Measurements from ENCODE around the gene POGLUT2.

POGLUT2 gene

GRCh38 chr13:102774214-102774568 is 24.6 kb downstream of the POGLUT2 start:
- no peak for TF ChIP-seq CTCF (IDR thresholded peaks at IDR 0.05; ENCODE audit: low read depth, low read length)
- no peak for DNase-seq (ENCODE audit: extremely low read depth, low read depth)

- DNase-seq (ENCODE audit: extremely low read depth, low read depth): peak; percentile 53
- TF ChIP-seq CTCF (IDR thresholded peaks at IDR 0.05; ENCODE audit: low read depth, low read length): no peak; the same call in 1 of the 2 replicates
These were observed 25.1 kb downstream of the POGLUT2 start, which contains the start of gene TEX30 for GRCh38 chr13:102773441-102774213. TSS of gene TEX30 (minus strand) at chr13:102773786. CDS start at chr13:102770026, 3,760 bp downstream.

- no peak for TF ChIP-seq CTCF (IDR thresholded peaks at IDR 0.05; ENCODE audit: low read depth, low read length)
- no peak for DNase-seq (ENCODE audit: extremely low read depth, low read depth)
These were observed 26.7 kb downstream of the POGLUT2 start for GRCh38 chr13:102772042-102772425.

GRCh38 chr13:102771298-102772041 is 27.3 kb downstream of the POGLUT2 start:
- TF ChIP-seq CTCF (IDR thresholded peaks at IDR 0.05; ENCODE audit: low read depth, low read length): no peak
- no peak for DNase-seq (ENCODE audit: extremely low read depth, low read depth)

- TF ChIP-seq CTCF (IDR thresholded peaks at IDR 0.05; ENCODE audit: low read depth, low read length): no peak
- DNase-seq (ENCODE audit: extremely low read depth, low read depth): no peak
These were observed 28.3 kb downstream of the POGLUT2 start for GRCh38 chr13:102770435-102770834.

GRCh38 chr13:102769679-102770078 is 29.1 kb downstream of the POGLUT2 start:
- peak; percentile 3; the same call in 1 of the 2 replicates for TF ChIP-seq CTCF (IDR thresholded peaks at IDR 0.05; ENCODE audit: low read depth, low read length)
- no peak for DNase-seq (ENCODE audit: extremely low read depth, low read depth)

- DNase-seq (ENCODE audit: extremely low read depth, low read depth): no peak
- TF ChIP-seq CTCF (IDR thresholded peaks at IDR 0.05; ENCODE audit: low read depth, low read length): no peak
These were observed 29.9 kb downstream of the POGLUT2 start for GRCh38 chr13:102768909-102769308.

All from AG09319 (cell line).